ENCODE results near the gene PHYHIPL. TPM values are rescaled to one million over a fixed set of nuclear protein-coding genes. Genes with fewer than 3 reads are reported as not detected.

The PHYHIPL gene
- total RNA-seq, 1 donor from 2014 or later, result 0.34 TPM

GRCh38 chr10:59242057-59242456 is 65.6 kb downstream of the PHYHIPL start:
- Histone ChIP-seq H3K4me2 (ENCODE audit: low read length) (no peak overlapping the region), H3K9me3 (ENCODE audit: insufficient read depth, low read depth, low read length) (no peaks in the 10 kb centered on the region), H3K4me3 (ENCODE audit: insufficient read depth, low read depth, low read length) (no peak overlapping the region), H3K27me3 (ENCODE audit: insufficient read depth, low read length) (no peaks in the 10 kb centered on the region), H3K36me3 (ENCODE audit: insufficient read depth, low read length) (no peaks in the 10 kb centered on the region), H3K27ac (ENCODE audit: low read depth, low read length) (no peak overlapping the region), H4K20me1 (ENCODE audit: insufficient read depth, low read length) (no peaks in the 10 kb centered on the region), H2AFZ (ENCODE audit: low read depth, low read length) (no peak overlapping the region), H3K4me1 (ENCODE audit: insufficient read depth, low read length) (no peaks in the 10 kb centered on the region), H3K79me2 (ENCODE audit: insufficient read depth, low read length) (no peaks in the 10 kb centered on the region), H3K9ac (ENCODE audit: low read length) (no peak overlapping the region)
- H3K27ac Mint-ChIP-seq (ENCODE audit: unreplicated experiment), result no peak overlapping the region
- no peak for TF ChIP-seq EZH2 (IDR thresholded peaks at IDR 0.05; ENCODE audit: insufficient read depth, low read length)
- TF ChIP-seq CTCF (IDR thresholded peaks at IDR 0.05; ENCODE audit: insufficient read depth, low read depth, low read length), result no peak
- no peak overlapping the region for H3K4me3 Mint-ChIP-seq (ENCODE audit: unreplicated experiment)
- no peaks in the 10 kb centered on the region for H3K27me3 Mint-ChIP-seq (ENCODE audit: low read depth, unreplicated experiment)
- no peak for FAIRE-seq
- no peaks in the 10 kb centered on the region for H3K9me3 Mint-ChIP-seq (ENCODE audit: unreplicated experiment)
- H3K36me3 Mint-ChIP-seq (ENCODE audit: low read depth, unreplicated experiment), result peaks cover 5% of the 10 kb centered on the region
- H3K4me1 Mint-ChIP-seq (ENCODE audit: low read depth, unreplicated experiment), result peaks cover 6% of the 10 kb centered on the region
- DNase-seq (ENCODE audit: low read depth), result no peak

GRCh38 chr10:59242991-59243390 is 66.5 kb downstream of the PHYHIPL start:
- no peak for FAIRE-seq
- H3K27ac Mint-ChIP-seq (ENCODE audit: unreplicated experiment), result no peak overlapping the region

More at GRCh38 chr10:59242991-59243390, 66.5 kb downstream of the PHYHIPL start:
- no peaks in the 10 kb centered on the region for H3K27me3 ChIP-seq (ENCODE audit: insufficient read depth, low read length)
- DNase-seq (ENCODE audit: low read depth), result no peak
- no peak overlapping the region for H3K4me3 ChIP-seq (ENCODE audit: insufficient read depth, low read depth, low read length)
- H2AFZ ChIP-seq (ENCODE audit: low read depth, low read length), result no peak overlapping the region
- H3K9ac ChIP-seq (ENCODE audit: low read length), result no peak overlapping the region
- H3K4me1 ChIP-seq (ENCODE audit: insufficient read depth, low read length), result no peaks in the 10 kb centered on the region
- H3K27me3 Mint-ChIP-seq (ENCODE audit: low read depth, unreplicated experiment), result no peaks in the 10 kb centered on the region
- H3K36me3 Mint-ChIP-seq (ENCODE audit: low read depth, unreplicated experiment), result peaks cover 5% of the 10 kb centered on the region
- no peaks in the 10 kb centered on the region for H3K79me2 ChIP-seq (ENCODE audit: insufficient read depth, low read length)
- no peaks in the 10 kb centered on the region for H4K20me1 ChIP-seq (ENCODE audit: insufficient read depth, low read length)
- H3K4me1 Mint-ChIP-seq (ENCODE audit: low read depth, unreplicated experiment), result peaks cover 6% of the 10 kb centered on the region
- H3K36me3 ChIP-seq (ENCODE audit: insufficient read depth, low read length), result no peaks in the 10 kb centered on the region
- no peaks in the 10 kb centered on the region for H3K9me3 Mint-ChIP-seq (ENCODE audit: unreplicated experiment)
- no peak overlapping the region for H3K27ac ChIP-seq (ENCODE audit: low read depth, low read length)
- H3K4me3 Mint-ChIP-seq (ENCODE audit: unreplicated experiment), result no peak overlapping the region
- H3K9me3 ChIP-seq (ENCODE audit: insufficient read depth, low read depth, low read length), result no peaks in the 10 kb centered on the region
- no peak for TF ChIP-seq CTCF (IDR thresholded peaks at IDR 0.05; ENCODE audit: insufficient read depth, low read depth, low read length)
- no peak for TF ChIP-seq EZH2 (IDR thresholded peaks at IDR 0.05; ENCODE audit: insufficient read depth, low read length)
- no peak overlapping the region for H3K4me2 ChIP-seq (ENCODE audit: low read length)
